HCT116 (cell line): ENCODE results near the gene UNC79.

Source experiments
- EZH2 ChIP-seq: fragments of 200-600 bp; sonication (generic); IDR thresholded peaks from 2 replicates; pipeline ENCODE4 v1.6.1; 2017; ENCODE audit warnings: antibody characterized with exemption, mixed run types
- EZH2phosphoT487 ChIP-seq: fragments of 200-600 bp; IDR thresholded peaks from 2 replicates; pipeline ENCODE4 v1.6.1; 2018; ENCODE audit warnings: antibody characterized with exemption, borderline replicate concordance
- FOSL1 ChIP-seq: IDR thresholded peaks from 2 replicates; pipeline ENCODE4 v1.6.1; 2012; ENCODE audit warnings: low read depth
- POLR2A ChIP-seq: IDR thresholded peaks from 2 replicates; pipeline ENCODE4 v1.7.0; 2011; ENCODE audit warnings: borderline replicate concordance; ENCODE audit not compliant: insufficient read depth, insufficient read length; ENCODE audit errors: extremely low read depth
- POLR2AphosphoS5 ChIP-seq: IDR thresholded peaks from 2 replicates; pipeline ENCODE4 v1.6.1; 2011; ENCODE audit warnings: mild to moderate bottlenecking, low read depth, low read length, moderate library complexity
- SIN3A ChIP-seq: IDR thresholded peaks from 2 replicates; pipeline ENCODE4 v1.6.1; 2012; ENCODE audit warnings: low read depth
- SP1 ChIP-seq: IDR thresholded peaks from 2 replicates; pipeline ENCODE4 v1.6.1; 2012; ENCODE audit warnings: low read depth
- SRF ChIP-seq: IDR thresholded peaks from 2 replicates; pipeline ENCODE4 v1.6.1; 2012; ENCODE audit warnings: low read depth
- YY1 ChIP-seq: IDR thresholded peaks from 2 replicates; pipeline ENCODE4 v1.6.1; 2011; ENCODE audit warnings: low read length, low read depth, moderate library complexity, mild to moderate bottlenecking; ENCODE audit not compliant: insufficient replicate concordance; ENCODE audit errors: extremely low read depth
- ZFX ChIP-seq: fragments of 450-650 bp; IDR thresholded peaks from 2 replicates; pipeline ENCODE4 v1.6.1; 2017
- TF ChIP-seq, protein P1 (sequence below), 3 experiments: fragments of 200-600 bp in 1 of 3; sonication (generic) in 1 of 3; IDR thresholded peaks in 2 of 3; conservative IDR thresholded peaks in 1 of 3; 2 replicates each; pipeline ENCODE4 v1.5.1; 2012 to 2017; ENCODE audit warnings: low read depth in 2 of 3, low read length in 2 of 3, antibody characterized with exemption in 1 of 3, borderline replicate concordance in 1 of 3, control low read depth in 1 of 3, mild to moderate bottlenecking in 1 of 3, mixed read lengths in 1 of 3, mixed run types in 1 of 3, moderate library complexity in 1 of 3; ENCODE audit not compliant: insufficient read depth in 1 of 3
- TF ChIP-seq, protein P2 (sequence below): IDR thresholded peaks from 2 replicates; pipeline ENCODE4 v1.6.1; 2012
- TF ChIP-seq, protein P3 (sequence below): IDR thresholded peaks from 2 replicates; pipeline ENCODE4 v1.6.1; 2011; ENCODE audit warnings: mild to moderate bottlenecking, low read length, moderate library complexity; ENCODE audit not compliant: insufficient replicate concordance; ENCODE audit errors: extremely low read depth
- TF ChIP-seq, protein P4 (sequence below): IDR thresholded peaks from 2 replicates; pipeline ENCODE4 v1.6.1; 2012

DNA sequence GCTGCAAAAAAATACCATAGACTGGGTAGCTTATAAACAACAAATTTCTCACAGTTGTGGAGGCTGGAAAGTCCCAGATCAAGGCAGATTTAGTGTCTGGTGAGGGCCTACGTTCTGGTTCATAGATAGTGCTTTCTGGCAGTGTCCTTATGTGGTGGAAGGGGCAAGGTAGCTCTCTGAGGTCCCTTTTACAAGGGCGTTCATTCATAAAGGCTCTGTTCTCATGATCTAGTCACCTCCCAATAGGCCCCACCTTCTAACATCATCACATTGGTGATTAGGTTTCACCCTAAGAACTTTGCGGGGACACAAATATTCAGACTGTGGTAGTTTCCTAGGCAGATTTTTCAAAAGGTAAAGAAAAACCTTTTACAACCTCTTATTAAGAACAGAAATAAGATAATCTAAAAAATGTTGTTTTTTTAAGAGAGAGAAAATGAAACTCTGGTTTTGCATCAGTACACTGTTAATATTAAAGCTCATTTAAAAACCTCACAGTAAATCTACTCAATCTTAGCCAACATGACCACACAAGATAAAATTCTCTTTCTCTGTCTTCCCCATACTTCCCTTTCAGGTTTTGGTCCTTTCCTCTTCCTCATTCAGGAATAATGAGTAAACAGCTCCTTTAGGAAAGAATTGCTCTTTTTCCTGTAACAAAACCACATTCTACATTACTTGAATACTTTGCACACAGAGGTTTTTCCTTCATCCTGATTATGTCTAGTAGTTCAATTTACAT, 117.5 kb downstream of the UNC79 start:
- TF ChIP-seq, protein P1, sequence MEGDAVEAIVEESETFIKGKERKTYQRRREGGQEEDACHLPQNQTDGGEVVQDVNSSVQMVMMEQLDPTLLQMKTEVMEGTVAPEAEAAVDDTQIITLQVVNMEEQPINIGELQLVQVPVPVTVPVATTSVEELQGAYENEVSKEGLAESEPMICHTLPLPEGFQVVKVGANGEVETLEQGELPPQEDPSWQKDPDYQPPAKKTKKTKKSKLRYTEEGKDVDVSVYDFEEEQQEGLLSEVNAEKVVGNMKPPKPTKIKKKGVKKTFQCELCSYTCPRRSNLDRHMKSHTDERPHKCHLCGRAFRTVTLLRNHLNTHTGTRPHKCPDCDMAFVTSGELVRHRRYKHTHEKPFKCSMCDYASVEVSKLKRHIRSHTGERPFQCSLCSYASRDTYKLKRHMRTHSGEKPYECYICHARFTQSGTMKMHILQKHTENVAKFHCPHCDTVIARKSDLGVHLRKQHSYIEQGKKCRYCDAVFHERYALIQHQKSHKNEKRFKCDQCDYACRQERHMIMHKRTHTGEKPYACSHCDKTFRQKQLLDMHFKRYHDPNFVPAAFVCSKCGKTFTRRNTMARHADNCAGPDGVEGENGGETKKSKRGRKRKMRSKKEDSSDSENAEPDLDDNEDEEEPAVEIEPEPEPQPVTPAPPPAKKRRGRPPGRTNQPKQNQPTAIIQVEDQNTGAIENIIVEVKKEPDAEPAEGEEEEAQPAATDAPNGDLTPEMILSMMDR (IDR thresholded peaks at IDR 0.05 in 2 of 3, conservative IDR thresholded peaks at IDR 0.05 in 1 of 3; ENCODE audit: borderline replicate concordance in 1 of 3, insufficient read depth in 1 of 3, low read depth in 2 of 3, low read length in 2 of 3) = no peak
- TF ChIP-seq EZH2 (no peak), POLR2AphosphoS5 (no peak), SIN3A (no peak), POLR2A (no peak), SP1 (no peak), ZFX (no peak), EZH2phosphoT487 (no peak), SRF (no peak), FOSL1 (no peak), YY1 (no peak)
- TF ChIP-seq, protein P2, sequence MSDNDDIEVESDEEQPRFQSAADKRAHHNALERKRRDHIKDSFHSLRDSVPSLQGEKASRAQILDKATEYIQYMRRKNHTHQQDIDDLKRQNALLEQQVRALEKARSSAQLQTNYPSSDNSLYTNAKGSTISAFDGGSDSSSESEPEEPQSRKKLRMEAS = no peak
- TF ChIP-seq, protein P3, sequence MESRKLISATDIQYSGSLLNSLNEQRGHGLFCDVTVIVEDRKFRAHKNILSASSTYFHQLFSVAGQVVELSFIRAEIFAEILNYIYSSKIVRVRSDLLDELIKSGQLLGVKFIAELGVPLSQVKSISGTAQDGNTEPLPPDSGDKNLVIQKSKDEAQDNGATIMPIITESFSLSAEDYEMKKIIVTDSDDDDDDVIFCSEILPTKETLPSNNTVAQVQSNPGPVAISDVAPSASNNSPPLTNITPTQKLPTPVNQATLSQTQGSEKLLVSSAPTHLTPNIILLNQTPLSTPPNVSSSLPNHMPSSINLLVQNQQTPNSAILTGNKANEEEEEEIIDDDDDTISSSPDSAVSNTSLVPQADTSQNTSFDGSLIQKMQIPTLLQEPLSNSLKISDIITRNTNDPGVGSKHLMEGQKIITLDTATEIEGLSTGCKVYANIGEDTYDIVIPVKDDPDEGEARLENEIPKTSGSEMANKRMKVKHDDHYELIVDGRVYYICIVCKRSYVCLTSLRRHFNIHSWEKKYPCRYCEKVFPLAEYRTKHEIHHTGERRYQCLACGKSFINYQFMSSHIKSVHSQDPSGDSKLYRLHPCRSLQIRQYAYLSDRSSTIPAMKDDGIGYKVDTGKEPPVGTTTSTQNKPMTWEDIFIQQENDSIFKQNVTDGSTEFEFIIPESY = no peak
- TF ChIP-seq, protein P4, sequence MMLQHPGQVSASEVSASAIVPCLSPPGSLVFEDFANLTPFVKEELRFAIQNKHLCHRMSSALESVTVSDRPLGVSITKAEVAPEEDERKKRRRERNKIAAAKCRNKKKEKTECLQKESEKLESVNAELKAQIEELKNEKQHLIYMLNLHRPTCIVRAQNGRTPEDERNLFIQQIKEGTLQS = no peak
